ENCODE measurements around the gene FSD1L. TPM values are rescaled to one million over a fixed set of nuclear protein-coding genes. Genes with fewer than 3 reads are reported as not detected.

Gene FSD1L
- total RNA-seq, 1 experiment from 2014 or later = 5.6 TPM

DNA sequence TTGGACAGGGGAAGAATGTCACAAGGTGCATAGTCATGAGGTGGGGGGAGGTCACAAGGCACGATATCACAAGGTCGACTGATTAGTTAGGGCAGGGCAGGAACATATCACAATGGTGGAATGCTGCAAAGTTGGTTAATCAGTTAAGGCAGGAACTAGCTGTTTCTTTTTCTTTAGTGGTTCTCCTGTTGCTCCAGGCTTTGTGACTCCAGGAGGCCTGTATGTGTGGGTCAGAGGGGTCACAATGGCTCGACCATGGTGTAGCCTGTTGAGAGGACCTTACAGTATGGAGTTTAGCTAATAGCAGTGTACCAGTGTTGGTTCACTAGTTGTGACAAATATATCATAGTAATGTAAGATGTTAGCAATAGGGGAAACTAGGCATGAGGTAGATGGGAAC, 12.4 kb upstream of the FSD1L start:
- POLR2A ChIA-PET (ENCODE audit: unreplicated experiment) = no interaction called here
- Histone ChIP-seq H3K36me3 (ENCODE audit: low read depth) (no peaks in the 10 kb centered on the region), H3K9me2 (ENCODE audit: insufficient read depth) (no peaks in the 10 kb centered on the region), H3K79me2 (ENCODE audit: low read depth) (no peaks in the 10 kb centered on the region), H3K27me3 (ENCODE audit: insufficient read depth, low read depth) (no peaks in the 10 kb centered on the region), H3K4me1 (replicated peaks; ENCODE audit: insufficient read depth) (no peaks in the 10 kb centered on the region), H2AFZ (no peak overlapping the region), H3K4me3 (no peak overlapping the region), H3K9me3 (ENCODE audit: insufficient read depth, low read depth) (no peaks in the 10 kb centered on the region), H4K20me1 (ENCODE audit: insufficient read depth) (no peaks in the 10 kb centered on the region), H3K4me2 (no peak overlapping the region), H3K27ac (no peak overlapping the region), H3F3A (ENCODE audit: insufficient read depth, low read depth) (no peaks in the 10 kb centered on the region)
- CTCF ChIA-PET = no interaction called here
- DNase-seq = no peak
- intact Hi-C loops (cut with micrococcal nuclease; ENCODE audit: unreplicated experiment) = no loop called here
- TF ChIP-seq CTCF (conservative IDR thresholded peaks at IDR 0.05) (no peak), EZH2 (IDR thresholded peaks at IDR 0.05; ENCODE audit: low read depth) (no peak)
- no TSS peak for BruUV-seq (replicated peaks)

- no TSS peak for BruUV-seq (replicated peaks)
- Histone ChIP-seq H3K4me1 (replicated peaks; ENCODE audit: insufficient read depth) (no peaks in the 10 kb centered on the region), H3K27me3 (ENCODE audit: insufficient read depth, low read depth) (no peaks in the 10 kb centered on the region), H3K79me2 (ENCODE audit: low read depth) (no peaks in the 10 kb centered on the region), H4K20me1 (ENCODE audit: insufficient read depth) (no peaks in the 10 kb centered on the region), H3K4me3 (no peak overlapping the region), H3K4me2 (no peak overlapping the region), H3K9me3 (ENCODE audit: insufficient read depth, low read depth) (no peaks in the 10 kb centered on the region), H3K36me3 (ENCODE audit: low read depth) (no peaks in the 10 kb centered on the region), H3K27ac (no peak overlapping the region), H2AFZ (no peak overlapping the region), H3K9me2 (ENCODE audit: insufficient read depth) (no peaks in the 10 kb centered on the region), H3F3A (ENCODE audit: insufficient read depth, low read depth) (no peaks in the 10 kb centered on the region)
- no peak for DNase-seq
- ChIA-PET CTCF (no interaction called here), POLR2A (ENCODE audit: unreplicated experiment) (no interaction called here)
- TF ChIP-seq EZH2 (IDR thresholded peaks at IDR 0.05; ENCODE audit: low read depth) (no peak), CTCF (conservative IDR thresholded peaks at IDR 0.05) (no peak)
- intact Hi-C loops (cut with micrococcal nuclease; ENCODE audit: unreplicated experiment) = no loop called here
These were observed 11.1 kb upstream of the FSD1L start for GRCh38 chr9:105436783-105437182.

DNA sequence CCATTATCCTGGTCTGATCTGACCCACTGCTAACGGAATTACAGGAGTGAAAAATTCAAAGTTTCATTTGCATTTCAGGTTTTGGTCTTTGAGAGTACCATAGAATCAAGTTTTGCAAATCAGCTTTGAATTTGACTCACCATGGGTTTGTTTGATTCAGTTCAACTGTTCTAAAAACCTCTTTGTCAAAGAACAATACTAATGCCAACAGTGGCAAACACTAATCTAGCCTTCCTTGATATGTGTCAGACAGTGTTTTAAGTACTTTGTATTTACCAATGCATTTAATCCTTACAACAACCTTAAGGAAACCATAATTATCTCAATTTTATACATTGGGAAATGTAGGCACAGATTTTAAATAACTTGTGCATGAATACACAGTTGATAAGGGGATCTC, 10.1 kb upstream of the FSD1L start:
- Histone ChIP-seq H3F3A (ENCODE audit: insufficient read depth, low read depth) (no peaks in the 10 kb centered on the region), H3K36me3 (ENCODE audit: low read depth) (no peaks in the 10 kb centered on the region), H3K4me3 (no peak overlapping the region), H3K4me1 (replicated peaks; ENCODE audit: insufficient read depth) (no peaks in the 10 kb centered on the region), H3K27me3 (ENCODE audit: insufficient read depth, low read depth) (no peaks in the 10 kb centered on the region), H3K9me2 (ENCODE audit: insufficient read depth) (no peaks in the 10 kb centered on the region), H3K79me2 (ENCODE audit: low read depth) (no peaks in the 10 kb centered on the region), H3K4me2 (no peak overlapping the region), H3K27ac (no peak overlapping the region), H2AFZ (no peak overlapping the region), H4K20me1 (ENCODE audit: insufficient read depth) (no peaks in the 10 kb centered on the region), H3K9me3 (ENCODE audit: insufficient read depth, low read depth) (no peaks in the 10 kb centered on the region)
- POLR2A ChIA-PET (ENCODE audit: unreplicated experiment) = no interaction called here
- no peak for DNase-seq
- intact Hi-C loops (cut with micrococcal nuclease; ENCODE audit: unreplicated experiment) = no loop called here
- CTCF ChIA-PET = no interaction called here
- BruUV-seq (replicated peaks) = no TSS peak
- TF ChIP-seq CTCF (conservative IDR thresholded peaks at IDR 0.05) (no peak), EZH2 (IDR thresholded peaks at IDR 0.05; ENCODE audit: low read depth) (no peak)

Measured in PC-9 (cell line).